Fibroblast of lung (primary cell): ENCODE data around the gene CREB5. TPM values are rescaled to one million over a fixed set of nuclear protein-coding genes. Genes with fewer than 3 reads are reported as not detected.

Source experiments
- DNase-seq, 2 donors: peaks; one replicate each; pipeline versions ENCODE4 v3.0.0 to v3.0.0-alpha.2; 2010; ENCODE audit warnings: low read depth in 2 of 2
- H2AFZ ChIP-seq: 2 replicates; pipeline ENCODE4 v1.5.1; 2012; ENCODE audit warnings: low read length, control low read depth, inconsistent platforms
- H3K27ac ChIP-seq: 2 replicates; pipeline ENCODE4 v1.5.1; 2011; ENCODE audit warnings: low read length, control low read depth; ENCODE audit not compliant: insufficient read depth
- H3K27me3 ChIP-seq: 2 replicates; pipeline ENCODE4 v1.5.1; 2011; ENCODE audit warnings: mild to moderate bottlenecking, low read length; ENCODE audit not compliant: control insufficient read depth, insufficient read depth
- H3K36me3 ChIP-seq: 2 replicates; pipeline ENCODE4 v1.5.1; 2011; ENCODE audit warnings: low read length; ENCODE audit not compliant: control insufficient read depth, insufficient read depth
- H3K4me1 ChIP-seq: 2 replicates; pipeline ENCODE4 v1.5.1; 2011; ENCODE audit warnings: low read length; ENCODE audit not compliant: control insufficient read depth, insufficient read depth; ENCODE audit errors: extremely low read depth
- H3K4me2 ChIP-seq: 2 replicates; pipeline ENCODE4 v1.5.1; 2011; ENCODE audit warnings: low read length, control low read depth; ENCODE audit not compliant: insufficient read depth; ENCODE audit errors: extremely low read depth
- H3K4me3 ChIP-seq, 4 experiments: fragments of 200-600 bp in 1 of 4; sonication (generic) in 1 of 4; replicated peaks in 1 of 4; 2 replicates each; pipeline ENCODE4 v1.5.1; 2011 to 2016; ENCODE audit warnings: low read length in 4 of 4, low read depth in 3 of 4, mild to moderate bottlenecking in 3 of 4, control low read depth in 2 of 4, inconsistent platforms in 1 of 4, mixed read lengths in 1 of 4; ENCODE audit not compliant: insufficient read depth in 1 of 4; ENCODE audit errors: control extremely low read depth in 1 of 4
- H3K79me2 ChIP-seq: 2 replicates; pipeline ENCODE4 v1.5.1; 2012; ENCODE audit warnings: mild to moderate bottlenecking, low read length, inconsistent platforms; ENCODE audit not compliant: control insufficient read depth, insufficient read depth
- H3K9ac ChIP-seq: 2 replicates; pipeline ENCODE4 v1.5.1; 2011; ENCODE audit warnings: mild to moderate bottlenecking, low read length, control low read depth; ENCODE audit not compliant: insufficient read depth
- H3K9me3 ChIP-seq: 2 replicates; pipeline ENCODE4 v1.5.1; 2012; ENCODE audit warnings: low read depth, low read length; ENCODE audit not compliant: control insufficient read depth, insufficient read depth
- H4K20me1 ChIP-seq: 2 replicates; pipeline ENCODE4 v1.5.1; 2011; ENCODE audit warnings: low read length; ENCODE audit not compliant: control insufficient read depth, insufficient read depth; ENCODE audit errors: extremely low read depth
- CTCF ChIP-seq, 2 donors: IDR thresholded peaks in 1 of 2; conservative IDR thresholded peaks in 1 of 2; 1 replicate in 1 of 2; 2 replicates in 1 of 2; pipeline ENCODE4 v1.5.1; 2011 to 2012; ENCODE audit warnings: low read length in 2 of 2, control low read depth in 1 of 2, inconsistent platforms in 1 of 2, low read depth in 1 of 2, mild to moderate bottlenecking in 1 of 2
- EZH2 ChIP-seq: IDR thresholded peaks from 2 replicates; pipeline ENCODE4 v1.5.1; 2012; ENCODE audit warnings: low read length, control low read depth, mild to moderate bottlenecking; ENCODE audit errors: missing control alignments
- polyA plus RNA-seq, 2 donors: library from polyadenylated mRNA; depleted of rRNA in 1 of 2; stranded (reverse) in 1 of 2; unstranded in 1 of 2; fragments of >200 nt; gene quantifications; 2 replicates each; pipeline ENCODE4 v1.2.1, GENCODE V29; 2011 to 2012; ENCODE audit warnings: missing spikeins in 1 of 2
- total RNA-seq: library from RNA; depleted of rRNA; stranded (reverse); fragments of >200 nt; gene quantifications from 2 replicates; pipeline ENCODE4 v1.2.1, GENCODE V29; 2014

Gene CREB5
- total and polyA plus RNA-seq, 2 donors (not counting 1 experiment from before 2014, with no cell fraction given) = 8.2 to 28.4 TPM

GRCh38 chr7:28800150-28800549 lies 387.8 kb downstream of the CREB5 start:
- Histone ChIP-seq H4K20me1 (no peaks in the 10 kb centered on the region), H3K4me2 (no peak overlapping the region), H3K27ac (no peak overlapping the region), H3K79me2 (no peaks in the 10 kb centered on the region), H2AFZ (no peak overlapping the region), H3K9ac (no peak overlapping the region), H3K9me3 (no peaks in the 10 kb centered on the region), H3K4me3 (no peak overlapping the region), H3K27me3 (no peaks in the 10 kb centered on the region), H3K4me1 (no peaks in the 10 kb centered on the region), H3K36me3 (no peaks in the 10 kb centered on the region)
- no peak for DNase-seq
- TF ChIP-seq CTCF (conservative IDR thresholded peaks at IDR 0.05 in 1 of 2, IDR thresholded peaks at IDR 0.05 in 1 of 2; ENCODE audit: low read depth in 1 of 2, low read length in 2 of 2) (no peak), EZH2 (no peak)

- Histone ChIP-seq H3K36me3 (no peaks in the 10 kb centered on the region), H3K4me3 (no peak overlapping the region), H3K4me1 (no peaks in the 10 kb centered on the region), H3K9me3 (no peaks in the 10 kb centered on the region), H2AFZ (no peak overlapping the region), H3K27me3 (no peaks in the 10 kb centered on the region), H3K4me2 (no peak overlapping the region), H4K20me1 (no peaks in the 10 kb centered on the region), H3K79me2 (no peaks in the 10 kb centered on the region), H3K27ac (no peak overlapping the region), H3K9ac (no peak overlapping the region)
- DNase-seq = peak in 1 of 2 donors; percentile 81
- no peak for TF ChIP-seq EZH2
- TF ChIP-seq CTCF (conservative IDR thresholded peaks at IDR 0.05 in 1 of 2, IDR thresholded peaks at IDR 0.05 in 1 of 2; ENCODE audit: low read depth in 1 of 2, low read length in 2 of 2) = no peak
These were observed 390.1 kb downstream of the CREB5 start for GRCh38 chr7:28802450-28802849.

- H3K4me2 ChIP-seq = no peak overlapping the region
- H3K36me3 ChIP-seq = no peaks in the 10 kb centered on the region
- no peak overlapping the region for H3K27ac ChIP-seq
- H3K27me3 ChIP-seq = no peaks in the 10 kb centered on the region
- TF ChIP-seq CTCF (conservative IDR thresholded peaks at IDR 0.05 in 1 of 2, IDR thresholded peaks at IDR 0.05 in 1 of 2; ENCODE audit: low read depth in 1 of 2, low read length in 2 of 2) (no peak), EZH2 (no peak)
- no peak for DNase-seq
- H4K20me1 ChIP-seq = no peaks in the 10 kb centered on the region
- H3K4me1 ChIP-seq = no peaks in the 10 kb centered on the region
- no peaks in the 10 kb centered on the region for H3K9me3 ChIP-seq
- H3K9ac ChIP-seq = no peak overlapping the region
- H3K4me3 ChIP-seq = no peak overlapping the region
- no peak overlapping the region for H2AFZ ChIP-seq
- no peaks in the 10 kb centered on the region for H3K79me2 ChIP-seq
These were observed 391.8 kb downstream of the CREB5 start for GRCh38 chr7:28804157-28804556.
